ENCODE results near the gene PACSIN1.

The PACSIN1 gene

GRCh38 chr6:34529665-34530327 lies 63.9 kb downstream of the PACSIN1 start:
- DNase-seq, result no peak

- no peak for DNase-seq
These were observed 65.0 kb downstream of the PACSIN1 start for GRCh38 chr6:34530753-34531365.

- peak; percentile 27 for DNase-seq
These were observed 65.8 kb downstream of the PACSIN1 start for GRCh38 chr6:34531580-34532201.

- DNase-seq, result no peak
These were observed 66.4 kb downstream of the PACSIN1 start for GRCh38 chr6:34532230-34532629.

- no peak for DNase-seq
These were observed 68.3 kb downstream of the PACSIN1 start for GRCh38 chr6:34534146-34534545.

GRCh38 chr6:34534656-34535055 lies 68.8 kb downstream of the PACSIN1 start:
- no peak for DNase-seq

GRCh38 chr6:34535199-34535598 lies 69.3 kb downstream of the PACSIN1 start:
- DNase-seq, result no peak

- DNase-seq, result no peak
These were observed 69.8 kb downstream of the PACSIN1 start for GRCh38 chr6:34535646-34536045.

- no peak for DNase-seq
These were observed 70.5 kb downstream of the PACSIN1 start for GRCh38 chr6:34536251-34536958.

- no peak for DNase-seq
These were observed 71.3 kb downstream of the PACSIN1 start for GRCh38 chr6:34536959-34537848.

GRCh38 chr6:34537922-34538550 lies 72.2 kb downstream of the PACSIN1 start:
- DNase-seq, result no peak

- no peak for DNase-seq
These were observed 72.7 kb downstream of the PACSIN1 start for GRCh38 chr6:34538581-34538980.

GRCh38 chr6:34539181-34539580 lies 73.3 kb downstream of the PACSIN1 start:
- no peak for DNase-seq

- DNase-seq, result no peak
These were observed 74.3 kb downstream of the PACSIN1 start for GRCh38 chr6:34540222-34540621.

GRCh38 chr6:34540841-34541240 lies 75.0 kb downstream of the PACSIN1 start:
- DNase-seq, result no peak

GRCh38 chr6:34543421-34543820 lies 77.5 kb downstream of the PACSIN1 start:
- DNase-seq, result no peak

GRCh38 chr6:34544052-34544604 lies 78.3 kb downstream of the PACSIN1 start:
- no peak for DNase-seq

- no peak for DNase-seq
These were observed 79.0 kb downstream of the PACSIN1 start for GRCh38 chr6:34544776-34545471.

GRCh38 chr6:34546551-34547321 lies 80.9 kb downstream of the PACSIN1 start:
- DNase-seq, result no peak

Measured in CD4-positive, alpha-beta T cell treated with Interleukin-12 subunit alpha and Interleukin-12 subunit beta, for 1 hour (primary cell).